HFFc6 (cell line): ENCODE results near the gene ATP6V1A. TPM values are rescaled to one million over a fixed set of nuclear protein-coding genes. Genes with fewer than 3 reads are reported as not detected.
A peak's percentile ranks its signal among the peaks of the same experiment; 100 is the strongest.

Source experiments
- DNase-seq: peaks from one replicate; pipeline ENCODE4 v3.0.0-alpha.2; 2018
- H3K27ac Mint-ChIP-seq: 2 replicates; pipeline ENCODE4 v1.8.0; 2020; ENCODE audit warnings: mild to moderate bottlenecking, mixed read lengths
- H3K27me3 Mint-ChIP-seq: 2 replicates; pipeline ENCODE4 v1.8.0; 2021; ENCODE audit warnings: mild to moderate bottlenecking, moderate library complexity, mixed read lengths; ENCODE audit not compliant: insufficient read depth
- H3K36me3 Mint-ChIP-seq: 2 replicates; pipeline ENCODE4 v1.8.0; 2021; ENCODE audit warnings: low read depth, mixed read lengths
- H3K4me1 Mint-ChIP-seq: 2 replicates; pipeline ENCODE4 v1.8.0; 2020; ENCODE audit warnings: low read depth, mixed read lengths
- H3K4me3 Mint-ChIP-seq: 2 replicates; pipeline ENCODE4 v1.8.0; 2020; ENCODE audit warnings: mild to moderate bottlenecking, moderate library complexity, mixed read lengths
- H3K9me3 Mint-ChIP-seq: 2 replicates; pipeline ENCODE4 v1.8.0; 2020; ENCODE audit warnings: mild to moderate bottlenecking, mixed read lengths
- total RNA-seq, 6 experiments: library from RNA; stranded (reverse); fragmentation: NEBNext Ultra II Directional; extraction: Animal tissue kit (Norgen Biotek cat#: 25700); gene quantifications; 2 replicates in 1 of 6; 3 replicates in 5 of 6; pipeline ENCODE4 v1.2.3, GENCODE V29; 2021
- TF ChIP-seq, protein P1 (sequence below): fragments of 200-600 bp; sonication (generic); IDR thresholded peaks from 2 replicates; pipeline ENCODE4 v1.5.0; 2021; ENCODE audit warnings: antibody characterized with exemption, mild to moderate bottlenecking

ATP6V1A gene
- total RNA-seq, 6 experiments from 2014 or later: 99.4 to 110 (median 101) TPM

DNA sequence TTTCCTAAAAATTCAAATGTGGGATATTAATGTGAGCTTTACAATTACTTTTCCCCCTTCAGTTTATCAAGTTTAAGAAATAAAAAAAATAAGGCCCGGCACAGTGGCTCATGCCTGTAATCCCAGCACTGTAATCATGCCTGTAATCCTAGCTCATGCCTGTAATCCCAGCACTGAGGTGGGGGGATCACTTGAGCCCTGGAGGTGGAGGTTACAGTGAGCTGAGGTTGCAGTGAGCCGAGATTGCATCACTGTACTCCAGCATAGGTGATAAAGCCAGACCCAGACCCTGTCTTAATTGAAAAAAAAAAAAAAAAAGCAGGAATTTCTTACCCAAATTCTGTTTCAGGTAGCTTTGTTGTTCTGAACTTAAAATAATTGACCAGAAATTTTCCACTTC, 17.9 kb downstream of the ATP6V1A start:
- H3K27me3 Mint-ChIP-seq: no peaks in the 10 kb centered on the region; the same call in 1 of the 2 replicates
- H3K4me3 Mint-ChIP-seq: no peak overlapping the region
- peaks cover 18% of the 10 kb centered on the region for H3K4me1 Mint-ChIP-seq
- TF ChIP-seq, protein P1, sequence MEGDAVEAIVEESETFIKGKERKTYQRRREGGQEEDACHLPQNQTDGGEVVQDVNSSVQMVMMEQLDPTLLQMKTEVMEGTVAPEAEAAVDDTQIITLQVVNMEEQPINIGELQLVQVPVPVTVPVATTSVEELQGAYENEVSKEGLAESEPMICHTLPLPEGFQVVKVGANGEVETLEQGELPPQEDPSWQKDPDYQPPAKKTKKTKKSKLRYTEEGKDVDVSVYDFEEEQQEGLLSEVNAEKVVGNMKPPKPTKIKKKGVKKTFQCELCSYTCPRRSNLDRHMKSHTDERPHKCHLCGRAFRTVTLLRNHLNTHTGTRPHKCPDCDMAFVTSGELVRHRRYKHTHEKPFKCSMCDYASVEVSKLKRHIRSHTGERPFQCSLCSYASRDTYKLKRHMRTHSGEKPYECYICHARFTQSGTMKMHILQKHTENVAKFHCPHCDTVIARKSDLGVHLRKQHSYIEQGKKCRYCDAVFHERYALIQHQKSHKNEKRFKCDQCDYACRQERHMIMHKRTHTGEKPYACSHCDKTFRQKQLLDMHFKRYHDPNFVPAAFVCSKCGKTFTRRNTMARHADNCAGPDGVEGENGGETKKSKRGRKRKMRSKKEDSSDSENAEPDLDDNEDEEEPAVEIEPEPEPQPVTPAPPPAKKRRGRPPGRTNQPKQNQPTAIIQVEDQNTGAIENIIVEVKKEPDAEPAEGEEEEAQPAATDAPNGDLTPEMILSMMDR: no peak
- no peaks in the 10 kb centered on the region for H3K9me3 Mint-ChIP-seq
- no peak for DNase-seq
- H3K27ac Mint-ChIP-seq: no peak overlapping the region
- no peaks in the 10 kb centered on the region; the same call in 1 of the 2 replicates for H3K36me3 Mint-ChIP-seq

DNA sequence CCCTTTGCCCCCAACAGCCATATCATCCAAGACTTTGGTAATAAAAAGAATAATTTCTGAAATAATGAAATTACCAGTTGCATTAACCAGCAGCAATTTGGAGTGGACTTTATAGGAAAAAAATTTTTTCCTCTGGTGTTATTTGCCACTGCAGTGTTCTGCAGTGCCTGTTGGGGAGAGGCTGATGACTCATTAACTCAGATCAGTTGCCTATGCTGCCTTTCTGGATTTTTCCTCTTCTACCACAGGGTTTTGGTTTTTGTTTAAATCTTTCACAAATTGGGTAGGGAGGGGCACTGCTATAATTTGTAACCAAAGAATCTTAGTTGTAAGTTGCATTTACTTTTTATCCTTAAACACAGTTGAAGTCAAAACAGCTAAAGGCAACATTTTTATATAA, 22.7 kb downstream of the ATP6V1A start:
- TF ChIP-seq, protein P1: peak; percentile 10; the same call in 1 of the 2 replicates
- Mint-ChIP-seq H3K27me3 (no peaks in the 10 kb centered on the region; the same call in 1 of the 2 replicates), H3K9me3 (no peaks in the 10 kb centered on the region), H3K36me3 (peaks cover 6% of the 10 kb centered on the region; the same call in 1 of the 2 replicates), H3K27ac (peak overlapping the region; percentile 57), H3K4me3 (peak overlapping the region; percentile 55), H3K4me1 (peaks cover 41% of the 10 kb centered on the region)
- peak; percentile 54 for DNase-seq

DNA sequence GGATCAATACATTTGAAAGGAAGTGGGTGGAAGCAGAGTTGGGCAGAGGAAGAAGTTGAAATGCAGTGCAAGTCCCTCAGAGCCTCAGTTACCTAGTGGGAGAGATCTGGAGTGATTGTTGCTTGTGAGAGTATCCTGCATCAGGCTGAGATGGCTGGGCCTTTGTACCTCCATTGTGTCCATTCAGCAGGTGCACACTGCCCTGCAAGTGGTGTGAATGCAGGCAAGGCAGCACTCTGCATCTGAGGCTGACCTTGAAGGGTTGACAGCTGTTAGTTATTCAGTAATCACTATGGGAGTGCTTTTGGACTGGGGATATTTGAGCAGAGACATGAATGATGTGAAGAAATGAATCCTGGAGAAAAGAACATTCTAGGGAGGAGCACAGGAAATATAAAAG, 25.2 kb downstream of the ATP6V1A start:
- H3K9me3 Mint-ChIP-seq: no peaks in the 10 kb centered on the region
- H3K36me3 Mint-ChIP-seq: peaks cover 13% of the 10 kb centered on the region
- no peaks in the 10 kb centered on the region for H3K27me3 Mint-ChIP-seq
- DNase-seq: no peak
- H3K27ac Mint-ChIP-seq: no peak overlapping the region
- TF ChIP-seq, protein P1: no peak
- no peak overlapping the region for H3K4me3 Mint-ChIP-seq
- peaks cover 47% of the 10 kb centered on the region for H3K4me1 Mint-ChIP-seq

DNA sequence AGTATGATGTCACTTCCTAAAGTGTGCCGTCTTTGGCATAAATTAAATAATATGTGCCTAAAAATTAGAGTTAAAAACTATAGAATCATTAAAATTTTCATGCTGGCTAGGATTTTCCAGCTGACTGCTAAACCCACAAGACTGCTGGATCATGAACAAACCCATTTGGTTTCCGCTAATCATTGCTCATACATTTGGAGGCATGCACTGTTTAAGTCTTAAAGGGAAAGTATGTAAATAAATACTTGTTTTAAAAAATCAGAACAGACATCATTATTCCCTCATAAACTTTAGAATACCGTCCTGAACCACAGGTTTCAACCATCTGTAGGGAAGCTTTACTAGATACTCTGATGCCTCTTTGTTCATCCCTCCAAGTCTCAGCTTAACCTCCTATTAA, 26.5 kb downstream of the ATP6V1A start:
- peak overlapping the region; percentile 23; the same call in 1 of the 2 replicates for H3K4me3 Mint-ChIP-seq
- H3K27ac Mint-ChIP-seq: peak overlapping the region; percentile 62
- no peaks in the 10 kb centered on the region for H3K9me3 Mint-ChIP-seq
- TF ChIP-seq, protein P1: no peak
- DNase-seq: peak; percentile 73
- peaks cover 40% of the 10 kb centered on the region for H3K4me1 Mint-ChIP-seq
- H3K36me3 Mint-ChIP-seq: peaks cover 15% of the 10 kb centered on the region
- no peaks in the 10 kb centered on the region for H3K27me3 Mint-ChIP-seq

DNA sequence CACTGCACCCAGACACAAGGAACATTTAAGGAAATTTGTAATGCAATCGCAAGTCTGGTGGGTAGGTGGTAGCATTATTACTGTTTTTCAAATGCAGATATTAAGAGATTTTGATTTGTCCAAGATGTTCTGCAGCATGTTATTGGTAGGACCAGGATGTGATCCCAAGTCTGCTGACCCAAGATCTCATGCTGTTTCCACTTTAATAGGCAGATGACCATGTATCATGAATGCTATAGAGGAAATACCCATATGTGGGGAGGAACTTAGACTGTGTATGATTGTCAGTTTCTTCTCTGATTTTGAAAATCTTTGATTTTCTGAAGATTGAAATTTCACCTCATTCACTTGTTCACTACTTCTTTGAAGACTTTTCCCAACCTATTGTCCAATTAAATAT, 28.7 kb downstream of the ATP6V1A start:
- Mint-ChIP-seq H3K4me1 (peaks cover 27% of the 10 kb centered on the region), H3K9me3 (no peaks in the 10 kb centered on the region), H3K27me3 (no peaks in the 10 kb centered on the region), H3K4me3 (no peak overlapping the region), H3K27ac (no peak overlapping the region), H3K36me3 (peaks cover 15% of the 10 kb centered on the region)
- DNase-seq: no peak
- TF ChIP-seq, protein P1: no peak
